GM18499 (cell line): ENCODE results near the gene FGF18.

Source experiments
- ATAC-seq: cut with Tn5 transposase; IDR thresholded peaks from one replicate; pipeline ENCODE4 v1.9.1; 2021; ENCODE audit warnings: moderate number of reproducible peaks; ENCODE audit not compliant: insufficient read depth, unreplicated experiment

FGF18 gene

DNA sequence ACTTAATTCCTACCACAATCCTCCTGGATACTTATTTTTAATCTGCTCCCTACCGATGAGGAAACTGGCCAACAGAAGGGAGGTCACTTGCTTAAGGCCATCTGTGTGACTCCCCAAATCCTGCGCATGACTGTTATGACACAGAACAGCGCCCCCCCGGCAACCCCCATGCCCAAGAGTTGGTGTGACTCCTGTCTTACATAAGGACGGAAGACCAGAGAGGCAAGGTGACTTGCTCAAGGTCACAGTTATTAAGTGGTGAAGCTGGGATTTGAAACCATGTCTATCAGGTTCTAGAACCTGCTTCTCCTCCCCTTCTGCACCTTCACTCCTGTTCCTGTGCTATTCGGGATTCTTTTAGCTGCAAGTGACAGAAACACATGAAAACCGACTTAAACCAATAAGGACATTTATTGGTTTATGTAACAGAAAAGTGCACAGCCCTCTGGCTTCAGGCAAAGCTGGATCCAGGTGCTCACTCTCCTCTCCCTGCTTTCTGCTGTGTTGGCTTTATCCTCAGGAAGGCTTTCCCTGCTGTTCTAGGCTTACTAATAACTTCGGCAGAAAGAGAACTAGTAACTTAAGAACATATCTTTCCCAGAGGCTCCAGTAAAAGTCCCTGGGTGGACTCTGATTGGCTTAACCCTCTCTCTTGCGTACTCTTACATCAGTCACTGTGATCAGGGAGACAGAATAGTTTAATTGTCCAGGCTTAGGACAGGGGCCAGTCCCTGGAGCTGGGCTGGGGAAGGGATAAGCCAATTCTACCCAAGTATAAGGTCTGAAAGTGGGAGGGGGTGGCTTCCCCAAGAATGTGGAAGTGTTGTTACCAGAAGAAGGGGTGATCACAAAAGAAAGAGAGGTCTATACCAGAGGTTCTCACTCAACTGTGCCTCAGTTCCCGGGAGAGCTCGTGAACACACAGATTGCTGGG lies 43.7 kb downstream of the FGF18 start:
- ATAC-seq = no peak

- ATAC-seq = no peak
Observed at GRCh38 chr5:171463862-171464229, 44.4 kb downstream of the FGF18 start.

DNA sequence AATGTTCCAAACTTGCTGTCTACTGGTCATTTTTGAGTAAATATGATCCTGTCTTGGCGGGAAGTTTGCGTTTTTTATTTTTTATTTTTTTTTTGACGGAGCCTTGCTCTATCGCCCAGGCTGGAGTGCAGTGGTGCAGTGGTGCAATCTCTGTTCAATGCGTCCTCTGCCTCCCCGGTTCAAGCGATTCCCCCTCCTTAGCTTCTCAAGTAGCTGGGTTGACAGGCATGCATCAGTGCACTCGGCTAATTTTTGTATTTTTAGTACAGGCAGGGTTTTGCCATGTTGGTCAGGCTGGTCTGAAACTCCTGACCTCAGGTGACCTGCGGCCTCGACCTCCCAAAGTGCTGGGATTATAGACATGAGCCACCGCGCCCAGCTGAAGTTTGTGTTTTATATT lies 45.4 kb downstream of the FGF18 start:
- ATAC-seq = no peak

- ATAC-seq = no peak
Observed at GRCh38 chr5:171467107-171467506, 47.7 kb downstream of the FGF18 start.

DNA sequence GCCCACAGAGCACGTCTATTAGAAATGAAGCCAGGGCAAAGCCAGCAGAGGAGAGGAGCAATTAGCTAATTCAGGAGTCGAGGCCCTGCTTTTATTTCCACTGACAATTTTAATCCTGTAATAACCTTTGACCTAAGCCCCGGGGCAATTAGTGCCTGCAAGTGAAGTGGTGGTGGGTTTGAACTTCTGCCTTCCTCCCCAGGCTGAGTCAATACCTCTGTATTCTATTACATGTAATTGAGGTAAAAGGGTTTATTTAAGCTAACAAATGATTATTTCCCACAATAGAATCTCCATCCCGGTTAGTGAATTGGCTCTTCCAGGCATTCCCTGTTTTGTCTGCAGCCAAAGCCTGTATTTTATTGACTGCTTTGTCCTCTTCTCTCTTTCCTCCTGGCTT lies 49.9 kb downstream of the FGF18 start:
- no peak for ATAC-seq

DNA sequence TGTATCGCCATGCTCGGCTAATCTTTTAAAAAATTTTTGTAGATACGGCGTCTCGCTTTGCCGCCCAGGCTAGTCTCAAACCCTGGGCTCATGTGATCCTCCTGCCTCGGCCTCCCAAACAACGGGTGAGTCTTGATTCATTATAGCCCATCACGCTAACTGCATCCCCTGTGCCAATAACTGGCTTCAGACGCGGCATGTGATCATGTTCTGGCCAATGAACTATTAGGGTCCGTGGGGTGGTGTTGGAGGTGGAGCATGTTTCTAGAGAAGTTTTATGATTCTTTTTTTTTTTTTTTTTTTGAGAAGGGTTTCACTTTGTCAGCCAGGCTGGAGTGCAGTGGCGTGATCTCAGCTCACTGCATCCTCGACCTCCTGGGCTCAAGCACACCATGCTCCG lies 51.0 kb downstream of the FGF18 start:
- ATAC-seq = no peak

GRCh38 chr5:171474230-171474813 lies 54.9 kb downstream of the FGF18 start:
- ATAC-seq = no peak

GRCh38 chr5:171475596-171475995 lies 56.1 kb downstream of the FGF18 start:
- ATAC-seq = no peak

- ATAC-seq = no peak
Observed at GRCh38 chr5:171476701-171477100, 57.3 kb downstream of the FGF18 start.

- no peak for ATAC-seq
Observed at GRCh38 chr5:171477101-171477500, 57.7 kb downstream of the FGF18 start.

DNA sequence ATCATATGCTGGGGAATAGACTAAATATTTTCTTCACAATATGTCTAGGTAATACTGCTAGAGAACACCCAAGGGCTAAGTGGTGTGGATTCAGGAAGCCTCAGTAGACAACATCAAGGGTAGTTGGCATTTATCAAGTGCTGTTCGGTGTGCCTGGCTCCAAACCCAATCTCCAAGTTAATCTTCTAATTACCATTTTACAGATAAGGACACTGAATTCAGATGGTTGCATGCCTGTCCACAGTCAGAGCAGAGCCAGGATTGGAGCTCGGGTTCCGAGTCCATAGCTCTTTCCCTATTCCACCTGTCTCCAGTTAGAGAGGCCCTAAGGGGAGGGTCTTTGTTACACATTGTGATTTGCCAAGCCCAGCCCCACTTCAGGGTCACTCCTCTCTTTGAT lies 58.2 kb downstream of the FGF18 start:
- ATAC-seq = no peak

DNA sequence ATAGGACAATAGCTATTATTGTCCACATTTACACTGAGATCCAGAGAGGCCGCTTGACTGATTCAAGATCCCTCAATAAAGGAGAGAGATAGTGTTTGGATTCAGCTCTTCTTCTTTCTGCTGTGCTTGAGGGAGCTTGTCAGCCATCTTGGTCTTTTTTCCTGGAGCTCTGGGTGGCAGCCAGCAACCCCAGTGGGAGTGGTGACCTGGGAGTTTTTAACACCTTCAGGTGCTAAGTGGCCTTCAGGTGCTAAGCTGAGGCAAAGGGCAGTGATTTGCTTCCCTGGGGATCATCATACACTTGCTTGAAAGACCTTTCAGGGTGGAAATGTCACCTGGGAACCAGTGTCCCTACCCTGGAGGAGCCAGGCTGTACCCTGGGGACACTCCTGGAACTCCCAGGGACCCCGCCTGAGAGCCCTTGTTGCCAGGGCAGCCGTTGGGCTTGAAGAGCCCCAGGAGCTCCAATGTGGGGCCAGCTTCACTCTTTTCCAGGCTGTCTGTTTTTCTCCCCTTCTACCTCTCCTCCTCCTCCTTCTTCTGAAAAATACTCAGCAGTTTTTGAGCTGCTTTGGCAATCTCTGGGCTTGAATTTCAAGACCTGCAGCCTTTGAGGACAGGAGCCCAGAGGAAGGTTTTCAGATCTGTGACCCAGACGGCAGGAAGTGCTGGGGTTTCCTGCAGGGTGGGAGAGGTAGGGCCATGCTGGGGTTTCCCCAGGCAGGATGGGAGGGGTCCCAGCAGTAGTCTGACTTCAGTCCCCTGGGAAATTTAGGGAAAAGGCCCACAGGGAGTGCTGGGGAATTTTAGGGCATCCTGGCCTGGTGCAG lies 59.7 kb downstream of the FGF18 start:
- ATAC-seq = no peak

DNA sequence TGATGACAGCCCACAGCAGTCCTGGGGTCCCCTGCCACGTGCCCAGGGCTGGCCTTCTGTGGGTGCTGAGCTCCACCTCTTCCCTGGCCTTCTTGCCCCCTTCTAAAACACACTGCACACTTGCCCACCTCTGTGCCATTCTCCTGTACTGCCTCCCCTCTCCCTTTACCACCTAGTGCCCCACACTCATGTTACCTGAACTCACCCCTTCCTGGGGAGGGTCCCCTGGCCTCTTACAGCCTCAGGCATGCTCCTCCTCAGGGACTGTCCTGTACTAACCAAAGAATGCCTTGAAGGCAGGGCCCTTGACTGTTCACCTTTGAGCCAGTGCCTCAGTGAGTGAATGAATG lies 60.3 kb downstream of the FGF18 start:
- no peak for ATAC-seq

GRCh38 chr5:171480239-171480638 lies 60.8 kb downstream of the FGF18 start:
- ATAC-seq = no peak

- ATAC-seq = no peak
Observed at GRCh38 chr5:171481571-171482433, 62.4 kb downstream of the FGF18 start.

DNA sequence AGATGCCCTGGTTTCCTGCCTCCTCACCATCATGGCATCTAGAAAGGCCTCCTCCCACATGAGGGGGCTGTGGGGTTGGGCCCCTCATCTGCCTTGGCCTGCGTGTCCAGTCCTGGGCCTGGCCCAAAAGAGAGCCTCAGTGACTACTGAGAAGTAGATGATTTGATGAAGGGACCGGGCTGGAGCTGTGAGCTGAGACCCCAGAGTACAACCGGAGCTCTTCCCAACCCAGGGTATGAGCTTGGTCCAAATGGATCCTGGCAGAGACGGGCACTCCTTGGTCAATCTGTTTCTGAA lies 62.9 kb downstream of the FGF18 start:
- ATAC-seq = no peak

DNA sequence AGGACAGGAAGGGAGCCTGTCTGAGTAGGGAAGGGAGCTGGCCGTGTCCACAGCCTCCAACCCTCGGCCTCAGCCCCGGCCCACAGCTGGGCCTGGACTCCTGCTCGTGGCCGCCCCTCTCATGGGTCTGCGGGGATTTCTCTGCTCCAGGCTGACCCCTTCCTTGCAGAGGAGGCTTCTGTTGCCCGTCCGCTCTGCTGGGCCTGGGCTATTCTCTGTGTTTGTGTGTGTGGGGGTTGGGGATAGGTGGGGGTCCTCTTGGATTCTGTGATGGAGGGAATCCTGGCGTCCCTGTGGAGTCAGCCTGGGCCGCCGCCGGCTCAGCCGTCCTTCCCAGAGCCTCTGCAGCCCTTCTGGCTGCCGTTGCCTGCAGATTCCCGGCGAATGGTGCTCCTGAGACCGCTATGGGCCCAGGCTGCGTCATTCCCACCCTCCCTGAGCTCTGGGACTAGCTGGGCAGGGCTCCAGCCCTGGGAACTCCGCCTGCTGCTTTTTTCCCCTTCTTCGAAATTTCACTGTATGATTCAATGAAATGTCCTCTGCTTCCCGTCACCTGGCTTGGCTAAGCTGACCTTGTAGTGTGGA lies 64.2 kb downstream of the FGF18 start:
- no peak for ATAC-seq

- no peak for ATAC-seq
Observed at GRCh38 chr5:171484460-171484899, 65.0 kb downstream of the FGF18 start.

GRCh38 chr5:171485668-171486067 lies 66.2 kb downstream of the FGF18 start:
- no peak for ATAC-seq

GRCh38 chr5:171486613-171487012 lies 67.2 kb downstream of the FGF18 start:
- ATAC-seq = no peak
